Activated CD8-positive, alpha-beta memory T cell treated with anti-CD3 and anti-CD28 coated beads for 4 hours (primary cell): ENCODE data around the gene CGNL1.

Source experiments
- DNase-seq, 2 donors: peaks; one replicate each; pipeline ENCODE4 v3.0.0-alpha.2; 2020; ENCODE audit warnings: low read depth in 2 of 2

CGNL1 gene

DNA sequence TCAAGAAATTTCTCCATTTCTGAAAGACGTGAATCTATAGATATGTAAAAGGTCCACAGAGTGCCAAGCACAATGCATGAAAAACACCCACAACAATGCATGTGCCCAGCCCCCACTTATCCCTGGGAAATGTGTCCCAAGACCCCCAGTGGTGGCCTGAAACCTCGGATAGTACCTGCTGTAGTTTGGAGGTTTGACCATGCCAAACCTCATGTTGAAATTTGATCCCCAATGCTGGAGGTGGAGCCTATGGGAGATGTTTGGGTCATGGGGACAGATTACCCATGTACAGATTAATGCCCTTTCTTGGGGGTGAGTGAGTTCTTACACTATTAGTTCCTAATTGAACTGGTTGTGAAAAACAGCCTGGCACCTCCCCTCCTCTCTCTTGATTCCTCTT, 194.0 kb downstream of the CGNL1 start:
- no peak for DNase-seq

DNA sequence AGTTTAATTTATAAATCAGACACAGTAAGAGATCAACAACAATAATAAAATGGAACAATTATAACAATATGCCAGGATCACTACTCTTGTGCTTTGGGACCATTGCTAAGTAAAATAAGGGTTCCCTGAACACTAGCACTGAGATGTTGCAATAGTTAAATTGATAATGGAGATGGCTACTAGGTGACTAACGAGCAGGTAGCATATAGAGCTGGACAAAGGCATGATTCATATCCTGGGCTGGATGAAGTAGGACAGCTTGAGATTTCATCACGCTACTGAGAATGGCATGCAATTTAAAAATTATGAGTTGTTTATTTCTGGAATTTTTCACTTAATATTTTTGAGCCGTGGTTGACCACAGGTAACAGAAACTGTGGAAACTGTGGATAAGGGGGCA, 194.7 kb downstream of the CGNL1 start:
- no peak for DNase-seq

DNA sequence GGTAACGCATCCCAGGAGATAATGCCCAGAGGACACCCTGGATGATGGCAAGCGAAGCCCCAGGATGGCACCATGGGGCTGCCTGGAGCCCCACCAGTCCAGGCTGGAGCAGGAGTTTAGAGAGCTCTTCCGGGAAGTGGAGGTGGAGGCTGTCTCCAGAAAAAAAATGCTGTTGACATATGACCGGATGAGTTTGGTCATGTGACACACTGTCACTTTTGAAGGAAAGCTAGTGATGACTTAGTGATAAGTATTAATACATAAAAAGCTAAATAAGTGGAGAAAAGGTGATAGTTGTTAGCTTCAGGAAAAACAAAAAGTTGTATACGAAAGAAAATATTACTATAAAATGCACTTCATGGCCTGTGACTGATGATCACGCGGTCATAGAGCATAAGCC, 195.4 kb downstream of the CGNL1 start:
- DNase-seq: no peak

DNA sequence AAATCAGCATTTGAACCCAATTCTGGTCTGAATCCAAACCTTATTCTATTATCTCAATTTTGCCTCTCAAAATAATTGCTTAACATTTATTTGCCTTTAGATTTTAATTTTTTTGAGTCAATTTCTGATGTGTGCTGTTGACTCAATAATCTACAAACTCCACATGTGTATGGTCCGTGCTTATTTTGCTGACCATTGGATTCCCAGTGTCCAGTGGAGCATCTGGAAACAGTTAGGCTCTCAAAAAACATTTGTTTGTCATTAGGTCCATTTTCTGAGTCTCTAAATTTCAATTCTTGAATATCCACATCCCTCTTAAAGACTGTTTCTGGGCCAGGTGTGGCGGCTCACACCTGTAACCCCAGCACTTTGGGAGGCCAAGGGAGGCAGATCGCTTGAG, 196.2 kb downstream of the CGNL1 start:
- DNase-seq: no peak

DNA sequence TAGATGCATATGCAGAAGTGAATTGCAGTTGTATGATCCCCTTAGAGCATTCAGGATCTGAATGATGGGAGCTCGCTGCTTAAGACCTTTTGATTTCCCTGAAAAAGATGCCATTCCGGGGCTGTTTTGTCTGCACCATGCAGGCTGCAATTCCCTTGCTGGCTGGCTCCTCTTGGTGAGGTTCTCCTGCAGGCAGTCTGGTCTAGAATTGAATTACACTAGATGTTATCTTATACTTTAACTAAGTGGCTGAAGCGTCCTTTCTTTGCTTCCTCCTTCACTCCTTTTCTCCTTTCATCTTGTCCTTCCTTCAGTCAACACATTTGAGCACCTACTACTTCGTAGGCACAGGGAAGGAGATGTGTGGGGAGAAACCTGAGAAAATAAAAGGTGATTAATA, 196.8 kb downstream of the CGNL1 start:
- DNase-seq: no peak

DNA sequence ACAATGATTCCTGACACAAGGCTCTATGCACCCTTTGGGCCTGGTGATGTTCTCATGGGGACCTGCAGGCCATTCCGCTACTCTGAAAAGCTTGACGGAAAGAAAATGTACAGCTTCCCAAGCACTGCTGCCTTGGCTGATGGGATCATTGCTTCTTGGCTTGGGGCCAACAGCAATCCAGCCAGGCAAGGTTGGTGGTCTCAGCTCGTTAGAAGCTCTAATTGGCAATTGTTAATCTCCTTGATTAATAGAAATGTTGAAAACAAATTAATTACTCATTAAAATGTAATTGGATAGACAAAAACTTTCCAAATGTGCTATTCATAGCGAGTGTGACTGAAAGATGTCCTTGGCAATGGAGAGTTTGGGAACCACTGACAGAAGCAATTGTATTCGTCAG, 199.1 kb downstream of the CGNL1 start:
- DNase-seq: no peak

DNA sequence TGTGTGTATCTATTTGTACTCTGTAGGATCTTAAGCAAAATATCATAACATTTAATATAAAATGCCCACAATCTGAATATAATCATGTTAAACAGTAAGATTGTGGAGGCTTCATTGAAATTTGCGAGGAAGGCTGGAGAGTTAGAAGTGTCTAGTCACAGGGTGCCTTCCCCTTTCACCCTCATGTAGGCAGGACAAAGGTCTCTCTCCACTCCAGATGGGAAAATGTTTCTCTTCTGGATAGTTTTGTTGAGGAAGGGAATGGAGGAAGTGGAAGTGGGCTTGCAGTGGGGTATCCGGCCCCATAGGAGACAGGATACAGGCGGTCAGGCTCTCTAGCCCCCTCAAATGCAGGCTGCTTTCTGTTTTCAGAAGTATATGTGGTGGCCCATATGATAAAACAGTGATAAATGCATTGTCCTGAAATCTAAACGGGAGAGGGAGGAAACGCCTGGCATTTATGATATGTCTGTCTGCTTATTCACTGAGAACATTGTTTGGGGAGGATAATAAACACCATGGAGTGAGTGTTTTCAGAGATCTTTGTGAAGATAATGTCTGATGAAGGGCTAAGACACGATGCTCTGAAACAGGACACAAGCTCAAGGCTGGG, 202.1 kb downstream of the CGNL1 start:
- DNase-seq: no peak

DNA sequence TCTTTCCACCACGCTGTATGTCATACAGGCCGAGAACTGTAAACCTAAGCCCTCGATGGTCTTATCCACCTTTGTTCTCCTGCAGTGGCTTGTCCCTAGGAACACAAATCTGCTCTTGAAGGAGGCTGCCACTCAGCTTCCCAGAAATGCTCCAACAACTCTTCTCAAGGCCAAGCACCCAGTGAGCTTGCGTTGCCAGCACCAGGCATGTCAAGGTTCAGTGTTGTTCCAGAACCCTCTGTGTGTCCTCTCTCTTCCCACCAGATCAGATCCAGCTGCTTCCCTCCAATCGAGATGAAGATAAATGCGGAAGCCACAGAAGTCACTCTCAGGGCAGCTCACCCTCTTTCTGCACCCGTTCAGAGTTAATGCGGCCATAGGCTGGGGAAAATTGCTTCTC, 204.1 kb downstream of the CGNL1 start:
- DNase-seq: no peak

DNA sequence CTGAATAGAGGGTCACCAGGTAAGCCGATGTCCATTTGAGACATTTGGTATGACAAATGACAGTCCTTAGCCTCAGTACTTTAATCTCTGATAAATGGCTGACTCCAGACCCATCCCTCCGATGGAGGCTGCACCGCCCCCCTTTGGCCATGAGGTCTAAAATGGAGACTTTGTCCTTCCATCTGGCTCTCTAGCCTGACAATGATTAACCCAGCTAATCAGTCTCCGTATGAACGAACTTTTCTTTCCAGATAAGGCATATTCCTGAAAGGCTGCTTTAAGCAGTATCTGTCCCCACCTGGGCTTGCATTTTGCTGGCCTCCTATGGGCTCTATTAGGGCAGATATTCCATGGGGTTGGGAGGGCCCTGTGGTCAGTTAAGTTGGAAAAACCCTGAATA, 204.6 kb downstream of the CGNL1 start:
- DNase-seq: no peak

DNA sequence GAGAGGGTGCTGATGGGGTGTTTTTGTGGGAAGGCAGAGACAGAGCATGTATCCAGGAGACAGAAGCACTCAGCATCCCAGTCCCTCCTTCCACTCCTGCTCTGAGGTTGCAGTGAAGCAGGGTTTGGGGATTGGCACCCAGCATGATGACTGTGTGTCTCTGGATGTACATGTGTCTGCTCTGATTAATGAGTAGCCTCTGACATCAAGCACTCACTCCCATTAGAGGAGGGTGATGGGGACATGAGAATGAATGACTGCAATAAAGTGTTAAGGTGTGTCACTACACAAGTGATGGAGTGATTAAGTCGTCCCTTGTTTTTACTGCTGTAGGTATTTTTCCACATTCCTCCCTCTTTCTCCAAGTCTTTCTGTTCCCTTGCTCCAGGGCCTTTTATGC, 205.8 kb downstream of the CGNL1 start:
- no peak for DNase-seq

DNA sequence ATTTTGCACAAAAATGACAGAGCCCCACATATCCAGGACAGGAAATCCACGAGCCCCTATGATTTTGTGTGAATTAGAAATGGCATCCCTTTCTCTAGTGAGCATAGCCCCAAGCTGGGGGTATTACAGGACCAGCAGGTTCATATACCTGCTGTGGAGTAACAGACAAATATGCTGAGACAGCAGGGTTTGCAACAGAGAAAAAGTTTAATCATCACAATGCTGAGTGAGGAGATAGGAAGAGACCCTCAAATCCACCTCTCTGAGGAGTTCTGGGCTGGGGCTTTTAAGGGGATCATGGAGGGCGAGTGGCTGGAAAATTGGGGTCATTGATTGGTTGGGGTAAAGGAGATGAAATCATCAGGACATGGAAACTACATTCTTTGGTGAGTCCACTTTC, 207.0 kb downstream of the CGNL1 start:
- no peak for DNase-seq

DNA sequence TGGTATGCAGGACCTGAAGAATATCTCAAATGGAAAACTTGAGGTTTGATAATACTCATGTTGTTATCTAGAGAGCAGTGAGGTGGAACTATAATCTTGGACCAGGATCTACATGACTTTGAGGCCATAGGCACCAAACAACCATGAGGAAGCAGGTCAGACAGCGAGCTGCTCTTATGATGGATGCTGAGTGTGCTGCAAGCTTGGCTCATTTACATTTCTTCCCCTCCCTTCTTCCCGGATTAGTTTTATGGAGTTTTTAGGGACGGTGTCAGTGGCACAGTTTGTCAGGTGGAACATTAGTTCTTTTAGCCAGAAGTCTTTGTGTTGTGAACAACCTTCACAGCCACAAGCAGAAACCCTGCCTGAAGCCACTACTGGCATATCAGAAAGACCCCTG, 207.4 kb downstream of the CGNL1 start:
- DNase-seq: no peak

DNA sequence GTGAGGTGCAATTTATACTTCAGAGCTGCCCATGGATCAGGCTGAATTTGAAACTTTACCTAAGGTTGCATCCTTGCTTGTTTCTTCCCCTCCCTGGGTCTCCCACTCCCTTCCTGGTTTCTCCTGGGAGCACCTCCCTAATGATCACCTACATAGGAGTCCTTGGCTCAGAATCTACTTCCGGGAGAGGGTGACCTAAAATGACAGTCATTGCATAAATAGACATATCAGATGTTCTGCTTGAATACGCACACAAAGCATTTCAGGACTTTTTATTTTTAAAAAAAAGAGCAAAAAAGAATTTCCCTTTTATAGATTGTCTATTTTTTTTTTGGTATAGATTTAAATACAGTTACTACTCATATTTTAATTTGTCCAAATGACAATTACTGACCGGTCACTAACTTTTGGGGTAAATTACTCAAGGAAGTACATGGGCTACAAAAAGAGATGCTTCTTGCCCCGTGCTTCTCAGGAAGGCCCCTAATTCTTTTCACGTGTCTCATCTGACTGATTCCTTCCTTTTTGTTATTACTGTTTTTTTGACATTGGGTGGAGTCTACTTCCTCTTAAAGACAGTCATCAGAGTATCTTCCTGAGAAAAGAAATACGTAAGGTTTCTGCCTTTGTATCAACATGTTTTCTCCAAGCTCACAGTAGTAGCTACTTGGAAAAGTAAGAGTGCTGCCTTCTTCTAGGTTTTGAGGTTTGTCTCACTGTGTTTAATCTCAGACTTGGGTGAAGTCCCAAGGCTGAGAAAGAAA, 210.5 kb downstream of the CGNL1 start:
- DNase-seq: no peak

DNA sequence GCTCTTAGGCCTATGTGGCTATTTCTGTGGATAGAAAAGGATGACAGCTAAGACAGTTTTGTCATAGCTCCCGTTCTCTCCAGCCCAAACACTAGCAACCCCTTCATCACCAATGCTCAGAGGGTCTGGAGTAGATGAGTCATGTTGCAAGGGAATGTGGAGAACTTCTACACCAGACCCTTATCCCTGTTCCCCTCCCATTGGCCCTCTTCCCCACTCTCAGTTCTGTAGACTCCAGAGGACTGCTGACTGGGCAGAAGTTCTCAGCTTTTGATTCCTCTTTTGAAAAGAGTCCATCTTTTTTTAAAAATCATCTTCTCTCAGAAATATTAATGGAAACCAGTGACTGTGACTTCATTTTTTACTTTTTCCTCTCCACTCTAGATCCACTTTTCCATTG, 213.0 kb downstream of the CGNL1 start:
- DNase-seq: no peak

DNA sequence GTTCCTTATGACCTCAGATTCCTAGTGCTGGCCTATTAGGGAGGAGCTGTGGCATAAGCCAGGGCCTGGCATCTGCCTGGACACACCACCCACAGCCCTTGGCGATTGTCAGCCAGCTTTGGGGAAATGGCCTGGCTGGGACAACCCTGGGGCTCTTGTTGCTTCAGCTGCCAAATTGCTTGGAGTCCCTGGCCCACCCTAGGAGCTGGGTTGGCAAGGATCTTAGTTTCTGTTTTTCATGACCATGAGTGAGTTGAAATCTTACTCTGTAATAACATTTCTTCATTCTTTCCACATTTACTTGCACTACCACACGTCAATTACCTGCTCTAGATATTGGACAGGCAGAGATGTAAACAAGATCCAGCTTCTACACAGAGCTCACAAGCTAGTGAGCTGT, 213.4 kb downstream of the CGNL1 start:
- DNase-seq: no peak

DNA sequence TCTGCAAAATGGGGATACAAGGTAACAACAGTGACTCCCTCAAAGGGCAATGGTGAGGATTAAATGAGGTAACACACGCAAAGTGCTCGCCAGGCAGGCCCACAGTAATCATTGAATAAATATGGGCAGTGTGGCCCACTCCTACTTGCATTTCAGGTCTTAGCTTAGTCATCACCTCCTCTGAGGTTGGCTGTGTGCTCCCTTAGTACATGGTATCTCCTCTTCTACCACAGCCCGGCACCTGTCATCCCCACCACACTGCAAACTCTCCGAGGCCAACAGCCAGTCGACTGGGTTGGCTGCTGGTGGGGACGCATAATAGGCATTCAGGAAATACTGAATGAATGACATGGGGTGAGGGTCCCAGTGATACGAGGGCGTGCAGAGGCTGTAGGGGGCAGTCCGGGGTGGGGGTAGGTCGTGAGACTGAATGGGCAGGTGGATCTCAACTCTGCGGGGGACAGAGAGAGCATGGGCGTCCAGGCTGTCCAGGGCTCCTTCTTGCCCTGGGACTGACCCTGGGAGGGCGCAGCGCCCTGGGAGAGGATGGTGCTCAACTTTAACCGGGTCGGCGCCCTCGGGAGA, 215.0 kb downstream of the CGNL1 start:
- DNase-seq: no peak

DNA sequence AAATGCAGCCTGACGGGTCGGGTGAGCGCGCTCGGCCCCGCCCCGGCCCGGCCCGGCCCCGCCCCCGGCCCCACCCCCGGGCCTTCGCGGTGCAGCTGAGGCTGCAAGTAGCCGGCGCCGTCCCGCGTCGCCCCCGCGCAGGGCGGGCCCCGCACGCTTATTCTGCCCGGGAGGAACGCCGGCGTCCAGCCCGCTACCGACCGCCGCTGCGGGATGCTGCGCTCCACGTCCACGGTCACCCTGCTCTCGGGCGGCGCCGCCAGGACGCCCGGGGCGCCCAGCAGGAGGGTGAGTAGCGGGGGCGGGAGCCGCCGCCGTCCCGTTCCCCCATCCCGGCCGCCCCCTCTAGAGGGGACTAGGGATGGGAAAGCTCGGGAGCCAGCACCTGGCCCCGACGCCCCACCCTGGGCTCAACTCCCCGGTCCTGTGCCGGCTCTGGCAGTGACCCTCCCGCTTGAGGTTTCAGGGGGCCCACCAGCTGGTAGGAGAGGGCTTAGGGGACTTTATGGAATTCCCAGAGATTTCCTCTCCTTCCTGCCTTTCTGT, 215.6 kb downstream of the CGNL1 start, which contains the start of gene MYZAP:
Gene MYZAP, plus strand, starts transcription at position 83 of the 546 bp plus-strand sequence. Its CDS starts 131 bp downstream, at position 214.
- no peak for DNase-seq

DNA sequence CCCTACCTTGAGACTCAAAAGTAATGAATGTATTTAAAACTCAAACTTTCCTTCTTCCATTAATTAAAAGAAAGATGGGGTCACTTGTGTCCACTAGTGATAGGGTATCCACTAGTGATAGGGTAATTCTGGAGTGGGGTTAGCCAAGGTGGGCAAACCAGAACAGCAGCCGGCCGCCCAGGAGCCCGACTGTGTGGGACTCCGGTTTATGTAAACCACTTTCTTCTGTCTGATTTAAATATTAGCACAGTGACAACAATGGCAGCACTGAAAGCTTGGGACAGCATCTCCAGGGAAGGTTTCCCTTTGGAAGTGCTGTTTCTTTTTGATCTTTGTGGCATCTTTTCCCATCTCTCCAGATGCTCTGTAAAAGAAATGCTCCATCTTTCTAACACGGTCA, 216.1 kb downstream of the CGNL1 start:
- DNase-seq: no peak

DNA sequence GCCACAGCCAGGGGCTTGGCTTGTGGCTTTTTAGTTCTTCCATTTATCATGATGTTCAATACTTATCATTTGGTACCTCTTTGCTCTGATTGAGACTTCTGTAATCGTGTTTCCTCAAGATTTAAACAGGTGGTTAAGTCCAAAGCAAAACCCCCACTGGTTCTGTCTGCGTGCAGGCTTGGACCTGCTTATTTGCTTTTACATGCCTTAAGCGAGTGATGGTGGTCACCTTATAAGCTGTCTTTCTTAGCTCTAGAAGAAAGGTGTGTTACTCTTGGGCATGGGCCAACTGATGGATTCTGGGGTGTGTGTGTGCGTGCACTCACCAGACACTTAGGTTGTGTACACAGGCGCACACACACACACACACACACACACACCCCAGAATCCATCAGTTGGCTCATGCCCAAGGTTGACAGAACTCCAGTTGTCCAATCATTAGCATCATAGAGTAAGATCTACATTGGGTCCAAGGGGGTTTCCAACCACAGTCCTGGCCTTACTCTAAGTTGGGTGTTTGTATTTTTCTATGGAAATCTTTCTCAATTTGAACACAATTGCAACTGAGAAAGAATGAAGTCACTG, 216.6 kb downstream of the CGNL1 start:
- no peak for DNase-seq

DNA sequence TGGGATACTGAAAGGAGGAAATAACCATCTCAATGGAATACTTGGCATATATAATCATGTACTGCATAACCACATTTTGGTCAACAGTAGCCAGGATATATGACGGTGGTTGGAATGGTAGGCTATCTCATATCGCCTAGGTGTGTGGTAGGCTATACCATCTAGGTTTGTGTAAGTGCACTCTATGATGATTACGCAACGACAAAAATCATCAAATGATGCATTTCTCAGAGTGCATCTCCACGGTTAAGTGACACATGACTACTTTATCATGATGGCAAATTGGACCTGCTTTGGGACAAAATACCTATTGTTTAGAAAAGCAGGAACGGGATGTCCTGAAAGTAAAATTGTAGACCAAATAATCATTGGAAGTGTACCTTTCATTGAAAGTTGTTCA, 218.2 kb downstream of the CGNL1 start:
- no peak for DNase-seq

DNA sequence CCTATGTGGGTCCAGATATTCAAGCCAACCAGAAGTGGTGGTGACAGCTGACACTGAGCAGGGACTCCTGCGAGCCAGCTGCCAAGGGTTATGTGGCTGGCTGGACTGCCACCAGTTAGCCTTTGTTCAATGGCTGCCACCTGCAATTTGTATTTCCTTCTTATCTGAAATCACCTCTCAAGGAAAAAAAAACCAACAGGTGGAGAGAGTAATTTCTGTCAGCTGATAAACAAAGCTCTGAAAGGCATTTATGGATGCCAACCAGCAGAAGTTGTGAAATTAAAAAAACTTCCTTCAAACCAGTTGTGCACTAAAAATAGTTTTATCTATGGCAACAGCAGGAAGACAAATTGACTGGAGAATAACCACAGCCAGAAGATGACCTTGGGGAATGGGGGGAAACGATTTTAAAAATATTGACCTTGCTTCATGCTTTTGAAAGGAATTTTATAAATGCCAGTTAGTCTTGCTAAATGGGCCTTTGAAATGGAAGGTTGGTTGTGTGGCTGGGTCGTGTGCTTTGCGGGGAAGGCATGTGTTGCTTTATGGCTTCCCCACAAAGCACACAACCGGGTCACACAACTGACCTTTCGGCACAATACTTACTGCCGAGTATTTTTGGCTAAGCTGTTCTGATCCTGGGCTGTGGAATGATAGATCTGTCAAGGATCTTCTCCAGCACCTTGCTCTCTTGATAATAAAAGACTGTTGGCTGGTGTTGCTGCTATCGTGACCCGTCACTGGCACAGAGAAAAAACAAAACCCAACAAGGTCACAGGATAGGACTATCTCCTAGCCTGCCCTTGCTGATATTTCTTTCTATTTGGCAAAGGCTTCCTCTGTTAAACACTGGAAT, 218.9 kb downstream of the CGNL1 start:
- DNase-seq: no peak
